SK-N-SH treated with all-trans-retinoic acid at 6 μM for 48 hours (cell line): Measurements from ENCODE around the gene TRIM44.

ENCODE experiments used
- ATAC-seq: fragments of 200-7000 bp; cut with Tn5 transposase; 3 replicates; pipeline ENCODE4 v1.9.1; 2020; ENCODE audit warnings: mild to moderate bottlenecking, moderate library complexity
- ARNTL ChIP-seq: fragments of 450-650 bp; formaldehyde crosslinking; IDR thresholded peaks from 2 replicates; pipeline ENCODE4 v1.5.0; 2020; ENCODE audit warnings: low read depth, mild to moderate bottlenecking, moderate library complexity, borderline replicate concordance
- CSDC2 ChIP-seq: fragments of 250-450 bp; sonication (Bioruptor Pico); IDR thresholded peaks from 2 replicates; pipeline ENCODE4 v1.5.0; 2020; ENCODE audit warnings: mild to moderate bottlenecking, moderate library complexity
- ESRRG ChIP-seq: fragments of 250-450 bp; sonication (Bioruptor Pico); IDR thresholded peaks from 2 replicates; pipeline ENCODE4 v1.6.1; 2021; ENCODE audit warnings: mild to moderate bottlenecking
- GLIS3 ChIP-seq: fragments of 250-450 bp; sonication (Bioruptor Pico); IDR thresholded peaks from 2 replicates; pipeline ENCODE4 v1.5.0; 2020; ENCODE audit warnings: mild to moderate bottlenecking, moderate library complexity
- ISL1 ChIP-seq: fragments of 250-450 bp; sonication (Bioruptor Pico); IDR thresholded peaks from 2 replicates; pipeline ENCODE4 v2.1.2; 2022; ENCODE audit warnings: mild to moderate bottlenecking, moderate library complexity
- PPARA ChIP-seq: fragments of 250-450 bp; sonication (Bioruptor Pico); IDR thresholded peaks from 2 replicates; pipeline ENCODE4 v1.5.0; 2020; ENCODE audit warnings: mild to moderate bottlenecking, borderline replicate concordance
- RARB ChIP-seq: fragments of 250-450 bp; sonication (Bioruptor Pico); IDR thresholded peaks from 2 replicates; pipeline ENCODE4 v1.8.0; 2021; ENCODE audit warnings: mild to moderate bottlenecking, moderate library complexity
- SNAI2 ChIP-seq: fragments of 250-450 bp; sonication (Bioruptor Pico); IDR thresholded peaks from 2 replicates; pipeline ENCODE4 v1.5.0; 2020; ENCODE audit warnings: mild to moderate bottlenecking, moderate library complexity
- TCF4 ChIP-seq: fragments of 250-450 bp; sonication (Bioruptor Pico); IDR thresholded peaks from 2 replicates; pipeline ENCODE4 v1.8.0; 2021; ENCODE audit warnings: mild to moderate bottlenecking, moderate library complexity, borderline replicate concordance
- TOX ChIP-seq: fragments of 250-450 bp; sonication (Bioruptor Pico); IDR thresholded peaks from 2 replicates; pipeline ENCODE4 v1.8.0; 2021; ENCODE audit warnings: mild to moderate bottlenecking, moderate library complexity, borderline replicate concordance
- TSHZ2 ChIP-seq: fragments of 250-450 bp; sonication (Bioruptor Pico); IDR thresholded peaks from 2 replicates; pipeline ENCODE4 v1.5.0; 2020; ENCODE audit warnings: mild to moderate bottlenecking, moderate library complexity
- ZC3H10 ChIP-seq: fragments of 250-450 bp; sonication (Bioruptor Pico); IDR thresholded peaks from 2 replicates; pipeline ENCODE4 v1.5.1; 2021; ENCODE audit warnings: mild to moderate bottlenecking, moderate library complexity
- ZFP3 ChIP-seq: fragments of 250-450 bp; sonication (Bioruptor Pico); IDR thresholded peaks from 2 replicates; pipeline ENCODE4 v1.5.0; 2020; ENCODE audit warnings: mild to moderate bottlenecking, moderate library complexity
- ZFP30 ChIP-seq: fragments of 450-650 bp; formaldehyde crosslinking; IDR thresholded peaks from 2 replicates; pipeline ENCODE4 v1.5.0; 2022; ENCODE audit warnings: mild to moderate bottlenecking, moderate library complexity
- ZNF565 ChIP-seq: fragments of 450-650 bp; formaldehyde crosslinking; conservative IDR thresholded peaks from 2 replicates; pipeline ENCODE4 v1.5.0; 2020; ENCODE audit warnings: low read depth, mild to moderate bottlenecking, moderate library complexity
- ZNF70 ChIP-seq: fragments of 450-650 bp; formaldehyde crosslinking; IDR thresholded peaks from 2 replicates; pipeline ENCODE4 v1.5.0; 2020; ENCODE audit warnings: mild to moderate bottlenecking, moderate library complexity
- ZNF8 ChIP-seq: fragments of 450-650 bp; formaldehyde crosslinking; IDR thresholded peaks from 2 replicates; pipeline ENCODE4 v1.5.0; 2020; ENCODE audit warnings: mild to moderate bottlenecking, moderate library complexity
- TF ChIP-seq, protein P1 (sequence below): fragments of 250-450 bp; sonication (Bioruptor Pico); IDR thresholded peaks from 2 replicates; pipeline ENCODE4 v1.5.1; 2021; ENCODE audit warnings: mild to moderate bottlenecking, moderate library complexity
- TF ChIP-seq, protein P2 (sequence below): fragments of 250-450 bp; sonication (Bioruptor Pico); IDR thresholded peaks from 2 replicates; pipeline ENCODE4 v1.5.1; 2020; ENCODE audit warnings: low read depth, mild to moderate bottlenecking, moderate library complexity
- TF ChIP-seq, protein P3 (sequence below): fragments of 250-450 bp; sonication (Bioruptor Pico); IDR thresholded peaks from 2 replicates; pipeline ENCODE4 v1.8.0; 2020; ENCODE audit warnings: mild to moderate bottlenecking, moderate library complexity, borderline replicate concordance

Gene TRIM44

DNA sequence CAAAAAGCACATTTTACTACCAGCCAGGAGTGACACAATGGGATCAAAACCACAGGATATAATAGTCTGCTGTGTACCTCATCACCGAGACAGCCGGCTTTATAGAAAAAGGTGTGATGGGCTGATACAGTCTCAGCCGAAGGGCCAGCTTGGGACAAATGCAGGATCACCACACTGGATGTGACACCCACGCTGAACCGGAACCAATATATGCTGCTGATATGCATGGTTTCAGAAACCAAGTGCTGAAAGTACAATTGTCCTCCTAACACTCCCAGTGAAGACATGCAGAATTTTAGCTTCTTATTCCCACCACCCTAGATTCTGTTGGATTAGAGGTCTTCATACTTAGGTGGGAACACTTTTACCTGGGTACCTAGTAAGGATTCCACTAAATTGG, 184.3 kb downstream of the TRIM44 start (continued):
- TF ChIP-seq SNAI2 (no peak), PPARA (CRISPR knock-in tag) (no peak)
- TF ChIP-seq, all 23 proteins: peak for 0

DNA sequence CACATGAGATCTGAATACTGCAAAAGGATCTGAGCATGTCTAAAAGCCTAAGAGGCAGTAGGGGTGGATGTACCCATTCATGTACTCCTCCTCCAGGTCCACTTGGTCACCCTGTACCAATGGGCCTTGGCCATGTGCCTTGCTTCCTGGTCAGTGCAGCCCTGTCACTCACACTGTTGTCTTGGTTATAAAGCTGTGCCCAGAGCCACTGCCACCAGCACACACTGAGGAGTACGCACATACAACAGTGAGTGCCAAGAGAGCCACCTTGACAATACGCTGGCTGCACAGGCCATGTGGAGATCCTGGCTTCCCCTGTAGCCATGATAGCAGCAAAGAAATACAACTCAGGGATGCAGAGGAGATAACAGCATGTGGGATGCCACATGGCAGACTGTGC, 184.9 kb downstream of the TRIM44 start:
- no peak for ATAC-seq

GRCh38 chr11:35848616-35849015, 186.0 kb downstream of the TRIM44 start:
- TF ChIP-seq ZNF8: no peak
- TF ChIP-seq CSDC2 (CRISPR knock-in tag): no peak
- no peak for TF ChIP-seq ARNTL (CRISPR knock-in tag)
- TF ChIP-seq, protein P1, sequence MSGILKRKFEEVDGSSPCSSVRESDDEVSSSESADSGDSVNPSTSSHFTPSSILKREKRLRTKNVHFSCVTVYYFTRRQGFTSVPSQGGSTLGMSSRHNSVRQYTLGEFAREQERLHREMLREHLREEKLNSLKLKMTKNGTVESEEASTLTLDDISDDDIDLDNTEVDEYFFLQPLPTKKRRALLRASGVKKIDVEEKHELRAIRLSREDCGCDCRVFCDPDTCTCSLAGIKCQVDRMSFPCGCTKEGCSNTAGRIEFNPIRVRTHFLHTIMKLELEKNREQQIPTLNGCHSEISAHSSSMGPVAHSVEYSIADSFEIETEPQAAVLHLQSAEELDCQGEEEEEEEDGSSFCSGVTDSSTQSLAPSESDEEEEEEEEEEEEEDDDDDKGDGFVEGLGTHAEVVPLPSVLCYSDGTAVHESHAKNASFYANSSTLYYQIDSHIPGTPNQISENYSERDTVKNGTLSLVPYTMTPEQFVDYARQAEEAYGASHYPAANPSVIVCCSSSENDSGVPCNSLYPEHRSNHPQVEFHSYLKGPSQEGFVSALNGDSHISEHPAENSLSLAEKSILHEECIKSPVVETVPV (CRISPR knock-in tag): no peak
- no peak for TF ChIP-seq ZFP30 (CRISPR knock-in tag)
- TF ChIP-seq TSHZ2 (CRISPR knock-in tag): no peak
- no peak for TF ChIP-seq TOX (CRISPR knock-in tag)
- no peak for TF ChIP-seq ZFP3 (CRISPR knock-in tag)
- no peak for TF ChIP-seq RARB (CRISPR knock-in tag)
- TF ChIP-seq ESRRG (CRISPR knock-in tag): no peak
- TF ChIP-seq PPARA (CRISPR knock-in tag): no peak
- no peak for TF ChIP-seq TCF4 (CRISPR knock-in tag)

More for the DNA sequence above, 184.9 kb downstream of the TRIM44 start:
- no peak for TF ChIP-seq ZNF70 (CRISPR knock-in tag)

GRCh38 chr11:35850191-35850590, 187.6 kb downstream of the TRIM44 start:
- TF ChIP-seq ZFP3 (CRISPR knock-in tag): no peak
- no peak for TF ChIP-seq ZNF70 (CRISPR knock-in tag)
- TF ChIP-seq GLIS3 (CRISPR knock-in tag): no peak
- no peak for TF ChIP-seq ZNF8
- TF ChIP-seq, protein P2, sequence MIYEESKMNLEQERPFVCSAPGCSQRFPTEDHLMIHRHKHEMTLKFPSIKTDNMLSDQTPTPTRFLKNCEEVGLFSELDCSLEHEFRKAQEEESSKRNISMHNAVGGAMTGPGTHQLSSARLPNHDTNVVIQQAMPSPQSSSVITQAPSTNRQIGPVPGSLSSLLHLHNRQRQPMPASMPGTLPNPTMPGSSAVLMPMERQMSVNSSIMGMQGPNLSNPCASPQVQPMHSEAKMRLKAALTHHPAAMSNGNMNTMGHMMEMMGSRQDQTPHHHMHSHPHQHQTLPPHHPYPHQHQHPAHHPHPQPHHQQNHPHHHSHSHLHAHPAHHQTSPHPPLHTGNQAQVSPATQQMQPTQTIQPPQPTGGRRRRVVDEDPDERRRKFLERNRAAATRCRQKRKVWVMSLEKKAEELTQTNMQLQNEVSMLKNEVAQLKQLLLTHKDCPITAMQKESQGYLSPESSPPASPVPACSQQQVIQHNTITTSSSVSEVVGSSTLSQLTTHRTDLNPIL (CRISPR knock-in tag): no peak
- TF ChIP-seq ZFP30 (CRISPR knock-in tag): no peak
- no peak for TF ChIP-seq TCF4 (CRISPR knock-in tag)
- TF ChIP-seq CSDC2 (CRISPR knock-in tag): no peak
- ATAC-seq: no peak

More at GRCh38 chr11:35848616-35849015, 186.0 kb downstream of the TRIM44 start:
- ATAC-seq: no peak

DNA sequence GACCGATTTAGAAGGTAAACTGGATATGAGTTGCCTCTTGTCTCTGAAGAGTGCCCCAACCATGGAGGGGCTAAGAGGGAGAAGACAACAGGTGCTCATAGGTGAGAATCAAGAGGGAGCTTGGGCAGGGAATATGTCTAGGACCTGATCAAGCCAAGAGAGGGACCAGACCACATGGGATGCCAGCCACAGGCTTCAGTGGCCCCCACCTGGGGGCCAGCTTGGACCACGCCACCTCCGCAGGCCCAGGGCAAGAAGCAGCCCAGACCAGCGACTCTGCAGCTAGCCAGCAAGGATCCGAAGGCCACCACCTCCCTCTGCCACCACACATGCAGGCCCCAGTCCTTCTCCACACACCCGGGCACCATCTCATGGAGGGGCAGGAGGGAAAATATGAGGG, 188.8 kb downstream of the TRIM44 start:
- TF ChIP-seq ZNF70 (CRISPR knock-in tag) (no peak), ISL1 (CRISPR knock-in tag) (no peak), GLIS3 (CRISPR knock-in tag) (no peak), TSHZ2 (CRISPR knock-in tag) (no peak), ZC3H10 (CRISPR knock-in tag) (no peak), ZNF8 (no peak), SNAI2 (no peak), CSDC2 (CRISPR knock-in tag) (no peak), ARNTL (CRISPR knock-in tag) (no peak), ESRRG (CRISPR knock-in tag) (no peak), PPARA (CRISPR knock-in tag) (no peak), ZFP30 (CRISPR knock-in tag) (no peak), ZNF565 (CRISPR knock-in tag) (no peak), ZFP3 (CRISPR knock-in tag) (no peak)
- TF ChIP-seq, protein P2 (CRISPR knock-in tag): no peak
- TF ChIP-seq, protein P3, sequence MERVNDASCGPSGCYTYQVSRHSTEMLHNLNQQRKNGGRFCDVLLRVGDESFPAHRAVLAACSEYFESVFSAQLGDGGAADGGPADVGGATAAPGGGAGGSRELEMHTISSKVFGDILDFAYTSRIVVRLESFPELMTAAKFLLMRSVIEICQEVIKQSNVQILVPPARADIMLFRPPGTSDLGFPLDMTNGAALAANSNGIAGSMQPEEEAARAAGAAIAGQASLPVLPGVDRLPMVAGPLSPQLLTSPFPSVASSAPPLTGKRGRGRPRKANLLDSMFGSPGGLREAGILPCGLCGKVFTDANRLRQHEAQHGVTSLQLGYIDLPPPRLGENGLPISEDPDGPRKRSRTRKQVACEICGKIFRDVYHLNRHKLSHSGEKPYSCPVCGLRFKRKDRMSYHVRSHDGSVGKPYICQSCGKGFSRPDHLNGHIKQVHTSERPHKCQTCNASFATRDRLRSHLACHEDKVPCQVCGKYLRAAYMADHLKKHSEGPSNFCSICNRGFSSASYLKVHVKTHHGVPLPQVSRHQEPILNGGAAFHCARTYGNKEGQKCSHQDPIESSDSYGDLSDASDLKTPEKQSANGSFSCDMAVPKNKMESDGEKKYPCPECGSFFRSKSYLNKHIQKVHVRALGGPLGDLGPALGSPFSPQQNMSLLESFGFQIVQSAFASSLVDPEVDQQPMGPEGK (CRISPR knock-in tag): no peak
- ATAC-seq: no peak
